GM18870 (cell line): ENCODE measurements around the gene IWS1.
"Not testable (repeated sequence)": the region's sequence is repeated elsewhere in the genome, so short reads cannot be mapped to it uniquely, and the experiment has no call there.

Experiments used
- ATAC-seq: cut with Tn5 transposase; IDR thresholded peaks from one replicate; pipeline ENCODE4 v1.9.1; 2021; ENCODE audit warnings: moderate library complexity; ENCODE audit not compliant: unreplicated experiment

Gene IWS1

GRCh38 chr2:127530245-127531140 lies 4.2 kb upstream of the IWS1 start:
- ATAC-seq: no peak

- not testable (repeated sequence) for ATAC-seq
These were observed 3.1 kb upstream of the IWS1 start for GRCh38 chr2:127529416-127529815.

GRCh38 chr2:127528487-127528886 lies 2.2 kb upstream of the IWS1 start:
- no peak for ATAC-seq

- ATAC-seq: no peak
These were observed 914 bp upstream of the IWS1 start for GRCh38 chr2:127527001-127527804.

GRCh38 chr2:127525691-127526131 lies 578 bp downstream of the IWS1 start:
- no peak for ATAC-seq

- ATAC-seq: not testable (repeated sequence)
These were observed 2.0 kb downstream of the IWS1 start for GRCh38 chr2:127524198-127524834.

GRCh38 chr2:127523269-127523939 lies 2.9 kb downstream of the IWS1 start:
- ATAC-seq: no peak

- no peak for ATAC-seq
These were observed 5.9 kb downstream of the IWS1 start for GRCh38 chr2:127520424-127520823.

GRCh38 chr2:127517465-127517864 lies 8.8 kb downstream of the IWS1 start:
- ATAC-seq: no peak

- ATAC-seq: no peak
These were observed 10.1 kb downstream of the IWS1 start for GRCh38 chr2:127516041-127516762.

- no peak for ATAC-seq
These were observed 10.8 kb downstream of the IWS1 start for GRCh38 chr2:127515383-127515915.

GRCh38 chr2:127514485-127514884 lies 11.8 kb downstream of the IWS1 start:
- no peak for ATAC-seq

- ATAC-seq: no peak
These were observed 12.2 kb downstream of the IWS1 start for GRCh38 chr2:127514076-127514475.

GRCh38 chr2:127512362-127512761 lies 13.9 kb downstream of the IWS1 start:
- no peak for ATAC-seq

GRCh38 chr2:127511917-127512316 lies 14.4 kb downstream of the IWS1 start:
- no peak for ATAC-seq

- ATAC-seq: no peak
These were observed 15.1 kb downstream of the IWS1 start for GRCh38 chr2:127511090-127511695.

GRCh38 chr2:127510073-127510472 lies 16.2 kb downstream of the IWS1 start:
- no peak for ATAC-seq

- ATAC-seq: no peak
These were observed 17.7 kb downstream of the IWS1 start for GRCh38 chr2:127508631-127509034.

- no peak for ATAC-seq
These were observed 18.2 kb downstream of the IWS1 start for GRCh38 chr2:127508023-127508630.
